ENCODE measurements around the gene DRG1. TPM values are rescaled to one million over a fixed set of nuclear protein-coding genes. Genes with fewer than 3 reads are reported as not detected.
"Not testable (repeated sequence)": the region's sequence is repeated elsewhere in the genome, so short reads cannot be mapped to it uniquely, and the experiment has no call there.

DRG1 gene
- total RNA-seq, 1 donor from 2014 or later: 113 TPM

- H3K27ac Mint-ChIP-seq: no peak overlapping the region
- peaks cover 10% of the 10 kb centered on the region for H3K27me3 Mint-ChIP-seq (ENCODE audit: insufficient read depth)
- peaks cover 4% of the 10 kb centered on the region for H3K9me3 Mint-ChIP-seq
- DNase-seq (ENCODE audit: low spot score): no peak
- no peaks in the 10 kb centered on the region for H3K36me3 Mint-ChIP-seq (ENCODE audit: low read depth)
- intact Hi-C loops (cut with micrococcal nuclease): loop anchor here (10.0 kb wide), 1 partner anchor 430 kb away; the partner anchor contains the start of genes MORC2 and TUG1
- no peaks in the 10 kb centered on the region for H3K4me1 Mint-ChIP-seq (ENCODE audit: low read depth)
- H3K4me3 Mint-ChIP-seq: no peak overlapping the region
Measured at GRCh38 chr22:31394326-31394725, 5.1 kb upstream of the DRG1 start.

GRCh38 chr22:31398231-31398630 lies 1.2 kb upstream of the DRG1 start:
- H3K4me1 Mint-ChIP-seq (ENCODE audit: low read depth): peaks cover 13% of the 10 kb centered on the region
- H3K9me3 Mint-ChIP-seq: peaks cover 4% of the 10 kb centered on the region
- H3K4me3 Mint-ChIP-seq: peak overlapping the region; percentile 22
- no peak for DNase-seq (ENCODE audit: low spot score)
- H3K36me3 Mint-ChIP-seq (ENCODE audit: low read depth): peaks cover 20% of the 10 kb centered on the region
- H3K27ac Mint-ChIP-seq: no peak overlapping the region
- peaks cover 6% of the 10 kb centered on the region for H3K27me3 Mint-ChIP-seq (ENCODE audit: insufficient read depth)
- intact Hi-C loops (cut with micrococcal nuclease): loop anchor here (2.0 to 10.0 kb wide), 4 partner anchors 105 to 547 kb away; partner anchors contain the start of genes MORC2, PIK3IP1, PRR14L and TUG1

- peak overlapping the region; percentile 93 for H3K27ac Mint-ChIP-seq
- H3K9me3 Mint-ChIP-seq: no peaks in the 10 kb centered on the region
- no peaks in the 10 kb centered on the region for H3K27me3 Mint-ChIP-seq (ENCODE audit: insufficient read depth)
- intact Hi-C loops (cut with micrococcal nuclease): no loop called here
- peak overlapping the region; percentile 100 for H3K4me3 Mint-ChIP-seq
- no peak for DNase-seq (ENCODE audit: low spot score)
- H3K4me1 Mint-ChIP-seq (ENCODE audit: low read depth): peaks cover 13% of the 10 kb centered on the region
- H3K36me3 Mint-ChIP-seq (ENCODE audit: low read depth): peaks cover 25% of the 10 kb centered on the region
Measured at GRCh38 chr22:31400023-31400397, 606 bp downstream of the DRG1 start.

- H3K27me3 Mint-ChIP-seq (ENCODE audit: insufficient read depth); H3K27ac Mint-ChIP-seq; H3K4me3 Mint-ChIP-seq; DNase-seq (ENCODE audit: low spot score); intact Hi-C loops (cut with micrococcal nuclease); H3K9me3 Mint-ChIP-seq: not testable (repeated sequence)
- peaks cover 19% of the 10 kb centered on the region for H3K4me1 Mint-ChIP-seq (ENCODE audit: low read depth)
- peaks cover 36% of the 10 kb centered on the region for H3K36me3 Mint-ChIP-seq (ENCODE audit: low read depth)
Measured at GRCh38 chr22:31402350-31402749, 2.9 kb downstream of the DRG1 start.

GRCh38 chr22:31425331-31426050 lies 26.1 kb downstream of the DRG1 start:
- H3K27me3 Mint-ChIP-seq (ENCODE audit: insufficient read depth): no peaks in the 10 kb centered on the region
- no peak overlapping the region for H3K4me3 Mint-ChIP-seq
- H3K9me3 Mint-ChIP-seq: no peaks in the 10 kb centered on the region
- intact Hi-C loops (cut with micrococcal nuclease): no loop called here
- H3K36me3 Mint-ChIP-seq (ENCODE audit: low read depth): peaks cover 43% of the 10 kb centered on the region
- no peak for DNase-seq (ENCODE audit: low spot score)
- no peaks in the 10 kb centered on the region for H3K4me1 Mint-ChIP-seq (ENCODE audit: low read depth)
- H3K27ac Mint-ChIP-seq: no peak overlapping the region

GRCh38 chr22:31431950-31432349 lies 32.5 kb downstream of the DRG1 start:
- H3K36me3 Mint-ChIP-seq (ENCODE audit: low read depth): peaks cover 45% of the 10 kb centered on the region

GRCh38 chr22:31436132-31436531 lies 36.7 kb downstream of the DRG1 start:
- Mint-ChIP-seq H3K9me3 (no peaks in the 10 kb centered on the region), H3K27ac (no peak overlapping the region), H3K36me3 (ENCODE audit: low read depth) (peaks cover 60% of the 10 kb centered on the region), H3K27me3 (ENCODE audit: insufficient read depth) (no peaks in the 10 kb centered on the region), H3K4me1 (ENCODE audit: low read depth) (peaks cover 10% of the 10 kb centered on the region), H3K4me3 (no peak overlapping the region)
- DNase-seq (ENCODE audit: low spot score): no peak
- intact Hi-C loops (cut with micrococcal nuclease): no loop called here

More at GRCh38 chr22:31431950-31432349, 32.5 kb downstream of the DRG1 start:
- H3K4me1 Mint-ChIP-seq (ENCODE audit: low read depth): peaks cover 2% of the 10 kb centered on the region
- H3K27me3 Mint-ChIP-seq (ENCODE audit: insufficient read depth): no peaks in the 10 kb centered on the region
- H3K4me3 Mint-ChIP-seq: no peak overlapping the region
- intact Hi-C loops (cut with micrococcal nuclease): no loop called here
- H3K9me3 Mint-ChIP-seq: no peaks in the 10 kb centered on the region
- no peak overlapping the region for H3K27ac Mint-ChIP-seq
- DNase-seq (ENCODE audit: low spot score): no peak

GRCh38 chr22:31439808-31440207 lies 40.4 kb downstream of the DRG1 start:
- intact Hi-C loops (cut with micrococcal nuclease): no loop called here
- DNase-seq (ENCODE audit: low spot score): no peak
- Mint-ChIP-seq H3K36me3 (ENCODE audit: low read depth) (peaks cover 69% of the 10 kb centered on the region), H3K9me3 (no peaks in the 10 kb centered on the region), H3K4me3 (no peak overlapping the region), H3K27me3 (ENCODE audit: insufficient read depth) (no peaks in the 10 kb centered on the region), H3K27ac (no peak overlapping the region), H3K4me1 (ENCODE audit: low read depth) (peaks cover 10% of the 10 kb centered on the region)

GRCh38 chr22:31440681-31441080 lies 41.3 kb downstream of the DRG1 start:
- intact Hi-C loops (cut with micrococcal nuclease): no loop called here

GRCh38 chr22:31441652-31442051 lies 42.2 kb downstream of the DRG1 start:
- Mint-ChIP-seq H3K27ac (no peak overlapping the region), H3K4me1 (ENCODE audit: low read depth) (peaks cover 16% of the 10 kb centered on the region), H3K27me3 (ENCODE audit: insufficient read depth) (no peaks in the 10 kb centered on the region), H3K36me3 (ENCODE audit: low read depth) (peaks cover 74% of the 10 kb centered on the region), H3K4me3 (no peak overlapping the region), H3K9me3 (no peaks in the 10 kb centered on the region)
- no peak for DNase-seq (ENCODE audit: low spot score)
- intact Hi-C loops (cut with micrococcal nuclease): no loop called here

More at GRCh38 chr22:31440681-31441080, 41.3 kb downstream of the DRG1 start:
- Mint-ChIP-seq H3K27me3 (ENCODE audit: insufficient read depth) (no peaks in the 10 kb centered on the region), H3K4me3 (no peak overlapping the region), H3K4me1 (ENCODE audit: low read depth) (peaks cover 15% of the 10 kb centered on the region), H3K36me3 (ENCODE audit: low read depth) (peaks cover 74% of the 10 kb centered on the region), H3K9me3 (no peaks in the 10 kb centered on the region), H3K27ac (no peak overlapping the region)
- DNase-seq (ENCODE audit: low spot score): no peak

- H3K4me3 Mint-ChIP-seq: no peak overlapping the region
- H3K36me3 Mint-ChIP-seq (ENCODE audit: low read depth): peaks cover 67% of the 10 kb centered on the region
- no peaks in the 10 kb centered on the region for H3K9me3 Mint-ChIP-seq
- H3K27ac Mint-ChIP-seq: no peak overlapping the region
- intact Hi-C loops (cut with micrococcal nuclease): no loop called here
- H3K4me1 Mint-ChIP-seq (ENCODE audit: low read depth): peaks cover 6% of the 10 kb centered on the region
- H3K27me3 Mint-ChIP-seq (ENCODE audit: insufficient read depth): no peaks in the 10 kb centered on the region
- DNase-seq (ENCODE audit: low spot score): no peak
Measured at GRCh38 chr22:31442768-31443489, 43.5 kb downstream of the DRG1 start.

GRCh38 chr22:31443516-31443915 lies 44.1 kb downstream of the DRG1 start:
- no peaks in the 10 kb centered on the region for H3K27me3 Mint-ChIP-seq (ENCODE audit: insufficient read depth)
- no peaks in the 10 kb centered on the region for H3K9me3 Mint-ChIP-seq
- no peak overlapping the region for H3K27ac Mint-ChIP-seq
- H3K36me3 Mint-ChIP-seq (ENCODE audit: low read depth): peaks cover 64% of the 10 kb centered on the region
- no peak for DNase-seq (ENCODE audit: low spot score)
- peaks cover 6% of the 10 kb centered on the region for H3K4me1 Mint-ChIP-seq (ENCODE audit: low read depth)
- intact Hi-C loops (cut with micrococcal nuclease): no loop called here
- no peak overlapping the region for H3K4me3 Mint-ChIP-seq

GRCh38 chr22:31445642-31446041 lies 46.2 kb downstream of the DRG1 start:
- intact Hi-C loops (cut with micrococcal nuclease): no loop called here
- Mint-ChIP-seq H3K27ac (peak overlapping the region; percentile 74), H3K4me1 (ENCODE audit: low read depth) (peaks cover 6% of the 10 kb centered on the region), H3K9me3 (no peaks in the 10 kb centered on the region), H3K36me3 (ENCODE audit: low read depth) (peaks cover 58% of the 10 kb centered on the region), H3K4me3 (no peak overlapping the region), H3K27me3 (ENCODE audit: insufficient read depth) (no peaks in the 10 kb centered on the region)
- no peak for DNase-seq (ENCODE audit: low spot score)
